DOHH2 (cell line): Measurements from ENCODE around the gene SFTA2.

Source experiments
- H3F3A ChIP-seq: fragments of 200-600 bp; sonication (generic), shearing (Covaris generic); 2 replicates; pipeline ENCODE4 v1.6.0; 2016; ENCODE audit warnings: antibody characterized with exemption, mild to moderate bottlenecking; ENCODE audit not compliant: control insufficient read depth, insufficient read depth
- H3K27ac ChIP-seq: fragments of 200-600 bp; sonication (generic); 2 replicates; pipeline ENCODE4 v1.5.1; 2014; ENCODE audit warnings: low read depth, mild to moderate bottlenecking, low read length, moderate library complexity
- H3K27me3 ChIP-seq: fragments of 200-600 bp; sonication (generic); 2 replicates; pipeline ENCODE4 v1.6.1; 2014; ENCODE audit warnings: mild to moderate bottlenecking, low read length, mixed read lengths; ENCODE audit not compliant: control insufficient read depth
- H3K36me3 ChIP-seq: fragments of 200-600 bp; sonication (generic); 2 replicates; pipeline ENCODE4 v1.6.1; 2014; ENCODE audit warnings: mild to moderate bottlenecking, low read length, moderate library complexity, mixed read lengths; ENCODE audit not compliant: control insufficient read depth
- H3K4me1 ChIP-seq: fragments of 200-600 bp; sonication (generic); 2 replicates; pipeline ENCODE4 v1.6.1; 2014; ENCODE audit warnings: mild to moderate bottlenecking, low read length, mixed read lengths; ENCODE audit not compliant: control insufficient read depth
- H3K4me2 ChIP-seq: fragments of 200-600 bp; sonication (generic); 2 replicates; pipeline ENCODE4 v1.6.0; 2014; ENCODE audit warnings: mild to moderate bottlenecking, low read length, moderate library complexity
- H3K4me3 ChIP-seq: fragments of 200-600 bp; sonication (generic); 2 replicates; pipeline ENCODE4 v1.5.1; 2014; ENCODE audit warnings: mild to moderate bottlenecking, low read length, mixed read lengths
- H3K79me2 ChIP-seq: fragments of 200-600 bp; sonication (generic); 2 replicates; pipeline ENCODE4 v1.6.1; 2014; ENCODE audit warnings: mild to moderate bottlenecking, low read length, mixed read lengths; ENCODE audit not compliant: control insufficient read depth
- H3K9me2 ChIP-seq: fragments of 200-600 bp; sonication (generic); replicated peaks from 2 replicates; pipeline ENCODE4 v1.6.1; 2014; ENCODE audit warnings: mild to moderate bottlenecking, low read length, mixed read lengths; ENCODE audit not compliant: control insufficient read depth
- H3K9me3 ChIP-seq: fragments of 200-600 bp; sonication (generic); 2 replicates; pipeline ENCODE4 v1.6.1; 2014; ENCODE audit warnings: antibody characterized with exemption, low read length, mixed read lengths; ENCODE audit not compliant: control insufficient read depth, insufficient read depth
- H4K20me1 ChIP-seq: fragments of 200-600 bp; sonication (generic); 2 replicates; pipeline ENCODE4 v1.6.0; 2014; ENCODE audit warnings: low read depth, mild to moderate bottlenecking, antibody characterized with exemption, low read length, moderate library complexity; ENCODE audit not compliant: control insufficient read depth, insufficient read depth
- CTCF ChIP-seq: fragments of 200-600 bp; sonication (generic); IDR thresholded peaks from one replicate; pipeline ENCODE4 v1.5.1; 2014; ENCODE audit warnings: antibody characterized with exemption, mild to moderate bottlenecking, low read depth, low read length; ENCODE audit not compliant: poor library complexity, severe bottlenecking
- EZH2phosphoT487 ChIP-seq: fragments of 200-600 bp; sonication (generic); IDR thresholded peaks from 2 replicates; pipeline ENCODE4 v1.6.1; 2017; ENCODE audit warnings: borderline replicate concordance, mild to moderate bottlenecking, antibody characterized with exemption, low read length, moderate library complexity, mixed read lengths

SFTA2 gene

GRCh38 chr6:30886897-30887255 is 45.1 kb downstream of the SFTA2 start:
- Histone ChIP-seq H4K20me1 (peaks cover 4% of the 10 kb centered on the region; the same call in 1 of the 2 replicates), H3K9me3 (no peaks in the 10 kb centered on the region), H3K79me2 (peaks cover 21% of the 10 kb centered on the region), H3K9me2 (no peaks in the 10 kb centered on the region), H3K27ac (no peak overlapping the region), H3K4me2 (peak overlapping the region; percentile 98), H3K27me3 (no peaks in the 10 kb centered on the region), H3K4me3 (no peak overlapping the region), H3F3A (peaks cover 15% of the 10 kb centered on the region), H3K36me3 (no peaks in the 10 kb centered on the region; the same call in 1 of the 2 replicates), H3K4me1 (peaks cover 51% of the 10 kb centered on the region)
- TF ChIP-seq EZH2phosphoT487 (no peak), CTCF (no peak)

- no peak overlapping the region for H3K27ac ChIP-seq
Observed at GRCh38 chr6:30885999-30886896, 45.7 kb downstream of the SFTA2 start.

DNA sequence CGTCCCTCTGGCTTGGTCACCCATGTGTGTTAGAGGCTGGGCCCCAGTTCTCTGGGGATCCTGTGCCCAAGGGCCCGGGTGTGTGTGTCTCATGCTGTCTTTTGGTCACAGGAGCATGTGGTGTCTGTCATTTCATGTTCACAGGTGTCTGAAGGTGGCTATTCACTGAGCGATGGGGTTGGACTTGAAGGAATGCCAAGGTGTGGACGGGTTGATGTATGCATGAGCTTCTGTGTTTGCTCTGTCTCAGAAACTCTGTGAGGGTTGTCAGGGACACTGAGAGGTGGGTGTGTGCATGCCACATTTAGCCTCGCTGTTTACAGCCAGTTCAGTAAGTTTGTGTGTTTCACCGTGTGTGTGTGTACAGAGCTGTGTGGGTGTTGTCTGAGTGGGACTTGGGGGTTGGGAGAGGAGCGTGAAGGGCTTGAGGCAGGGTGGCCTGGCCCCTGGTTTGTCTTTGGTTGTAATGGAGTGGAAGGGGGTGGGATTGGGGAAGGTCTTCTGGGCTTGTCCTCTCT is 46.4 kb downstream of the SFTA2 start:
- peak overlapping the region; percentile 98 for H3K4me2 ChIP-seq
- no peaks in the 10 kb centered on the region; the same call in 1 of the 2 replicates for H3K36me3 ChIP-seq
- no peaks in the 10 kb centered on the region for H3K27me3 ChIP-seq
- peak overlapping the region; percentile 97; the same call in 1 of the 2 replicates for H3K27ac ChIP-seq
- H4K20me1 ChIP-seq, result peaks cover 4% of the 10 kb centered on the region; the same call in 1 of the 2 replicates
- TF ChIP-seq CTCF (no peak), EZH2phosphoT487 (no peak)
- no peaks in the 10 kb centered on the region for H3K9me2 ChIP-seq
- H3K9me3 ChIP-seq, result no peaks in the 10 kb centered on the region
- peaks cover 56% of the 10 kb centered on the region for H3K4me1 ChIP-seq
- peaks cover 21% of the 10 kb centered on the region for H3K79me2 ChIP-seq
- peak overlapping the region; percentile 78 for H3K4me3 ChIP-seq
- H3F3A ChIP-seq, result peaks cover 15% of the 10 kb centered on the region

More at GRCh38 chr6:30885999-30886896, 45.7 kb downstream of the SFTA2 start:
- H3F3A ChIP-seq, result peaks cover 15% of the 10 kb centered on the region
- no peaks in the 10 kb centered on the region for H3K27me3 ChIP-seq
- peaks cover 4% of the 10 kb centered on the region; the same call in 1 of the 2 replicates for H4K20me1 ChIP-seq
- no peaks in the 10 kb centered on the region; the same call in 1 of the 2 replicates for H3K36me3 ChIP-seq
- H3K4me1 ChIP-seq, result peaks cover 56% of the 10 kb centered on the region
- TF ChIP-seq CTCF, result no peak
- TF ChIP-seq EZH2phosphoT487, result no peak
- H3K79me2 ChIP-seq, result peaks cover 21% of the 10 kb centered on the region
- H3K4me2 ChIP-seq, result peak overlapping the region; percentile 98
- H3K9me3 ChIP-seq, result no peaks in the 10 kb centered on the region
- H3K9me2 ChIP-seq, result no peaks in the 10 kb centered on the region
- peak overlapping the region; percentile 78 for H3K4me3 ChIP-seq
